ENCODE data around the gene SARDH. TPM values are rescaled to one million over a fixed set of nuclear protein-coding genes. Genes with fewer than 3 reads are reported as not detected.
"Not testable (repeated sequence)": the region's sequence is repeated elsewhere in the genome, so short reads cannot be mapped to it uniquely, and the experiment has no call there.

SARDH gene
- total RNA-seq, 4 donors from 2014 or later = 0.39 to 2.9 (median 0.51) TPM

GRCh38 chr9:133768859-133769510 is 30.8 kb upstream of the SARDH start:
- DNase-seq (ENCODE audit: extremely low spot score) = no peak
- H3K36me3 ChIP-seq = peaks cover 10 to 80% (median 52%) of the 10 kb centered on the region in 4 donors
- intact Hi-C loops (cut with DNase I) = no loop called here

GRCh38 chr9:133768371-133768858 is 30.3 kb upstream of the SARDH start:
- Histone ChIP-seq H3K27me3 (no peaks in the 10 kb centered on the region), H3K4me1 (no peaks in the 10 kb centered on the region), H3K4me3 (no peak overlapping the region), H3K9me3 (peaks cover 0 to 15% (median 11%) of the 10 kb centered on the region in 4 donors), H3K36me3 (peaks cover 9 to 82% (median 52%) of the 10 kb centered on the region in 4 donors), H3K27ac (replicated peaks in 1 of 4) (no peak overlapping the region)
- DNase-seq (ENCODE audit: extremely low spot score) = no peak
- intact Hi-C loops (cut with DNase I) = no loop called here
- 93% methylated on average over 15 of the region's 17 CpGs for WGBS
- TF ChIP-seq POLR2A (IDR thresholded peaks at IDR 0.05; ENCODE audit: low read depth) (no peak), POLR2AphosphoS5 (IDR thresholded peaks at IDR 0.05) (no peak), EP300 (IDR thresholded peaks at IDR 0.05) (no peak), CTCF (IDR thresholded peaks at IDR 0.05) (no peak)

More at GRCh38 chr9:133768859-133769510, 30.8 kb upstream of the SARDH start:
- Histone ChIP-seq H3K27ac (replicated peaks in 1 of 4) (no peak overlapping the region), H3K9me3 (peaks cover 0 to 17% (median 12%) of the 10 kb centered on the region in 4 donors), H3K4me3 (no peak overlapping the region), H3K4me1 (no peaks in the 10 kb centered on the region), H3K27me3 (no peaks in the 10 kb centered on the region)
- TF ChIP-seq CTCF (IDR thresholded peaks at IDR 0.05) = no peak
- TF ChIP-seq EP300 (IDR thresholded peaks at IDR 0.05) = no peak
- no peak for TF ChIP-seq POLR2AphosphoS5 (IDR thresholded peaks at IDR 0.05)
- no peak for TF ChIP-seq POLR2A (IDR thresholded peaks at IDR 0.05; ENCODE audit: low read depth)
- 90% methylated on average over 15 of the region's 15 CpGs for WGBS

GRCh38 chr9:133767625-133768024 is 29.5 kb upstream of the SARDH start:
- DNase-seq (ENCODE audit: extremely low spot score) = no peak
- Histone ChIP-seq H3K27me3 (no peaks in the 10 kb centered on the region), H3K36me3 (peaks cover 9 to 83% (median 56%) of the 10 kb centered on the region in 4 donors), H3K4me3 (no peak overlapping the region), H3K27ac (replicated peaks in 1 of 4) (no peak overlapping the region), H3K4me1 (no peaks in the 10 kb centered on the region), H3K9me3 (peaks cover 0 to 15% (median 11%) of the 10 kb centered on the region in 4 donors)
- 100% methylated on average over 1 of the region's 1 CpG for WGBS
- TF ChIP-seq POLR2A (IDR thresholded peaks at IDR 0.05; ENCODE audit: low read depth) = no peak
- no peak for TF ChIP-seq EP300 (IDR thresholded peaks at IDR 0.05)
- TF ChIP-seq CTCF (IDR thresholded peaks at IDR 0.05) = no peak
- TF ChIP-seq POLR2AphosphoS5 (IDR thresholded peaks at IDR 0.05) = no peak
- intact Hi-C loops (cut with DNase I) = no loop called here

- Histone ChIP-seq H3K36me3 (peaks cover 9 to 81% (median 54%) of the 10 kb centered on the region in 4 donors), H3K27me3 (no peaks in the 10 kb centered on the region), H3K4me1 (no peaks in the 10 kb centered on the region), H3K4me3 (no peak overlapping the region), H3K27ac (replicated peaks in 1 of 4) (no peak overlapping the region), H3K9me3 (peaks cover 0 to 15% (median 11%) of the 10 kb centered on the region in 4 donors)
- TF ChIP-seq POLR2A (IDR thresholded peaks at IDR 0.05; ENCODE audit: low read depth) (no peak), EP300 (IDR thresholded peaks at IDR 0.05) (no peak), CTCF (IDR thresholded peaks at IDR 0.05) (no peak), POLR2AphosphoS5 (IDR thresholded peaks at IDR 0.05) (no peak)
- WGBS = 100% methylated on average over 1 of the region's 1 CpG
- DNase-seq (ENCODE audit: extremely low spot score) = no peak
- intact Hi-C loops (cut with DNase I) = no loop called here
Observed at GRCh38 chr9:133767008-133767407, 28.9 kb upstream of the SARDH start.

- WGBS = 91% methylated on average over 3 of the region's 3 CpGs
- H3K36me3 ChIP-seq = peaks cover 9 to 78% (median 47%) of the 10 kb centered on the region in 4 donors
Observed at GRCh38 chr9:133766234-133766633, 28.1 kb upstream of the SARDH start.

More at GRCh38 chr9:133766234-133766633, 28.1 kb upstream of the SARDH start:
- peaks cover 0 to 15% (median 11%) of the 10 kb centered on the region in 4 donors for H3K9me3 ChIP-seq
- H3K4me1 ChIP-seq; H3K4me3 ChIP-seq; H3K27ac ChIP-seq (replicated peaks in 1 of 4); intact Hi-C loops (cut with DNase I); H3K27me3 ChIP-seq; DNase-seq (ENCODE audit: extremely low spot score): not testable (repeated sequence)

Measured in esophagus muscularis mucosa (tissue), 4 donors.